Right lung (tissue), 5 donors: Measurements from ENCODE around the gene TMEM106C. TPM values are rescaled to one million over a fixed set of nuclear protein-coding genes. Genes with fewer than 3 reads are reported as not detected.

ENCODE experiments used
- DNase-seq, 2 donors: peaks; one replicate each; pipeline ENCODE4 v3.0.0-alpha.2; 2013
- polyA plus RNA-seq, 5 donors: library from polyadenylated mRNA; unstranded; fragments of 120-200 nt; gene quantifications; one replicate each; pipeline versions ENCODE4 v1.2.1 to v1.2.3, GENCODE V29; 2013; ENCODE audit warnings: inconsistent platforms in 1 of 5, low replicate concordance in 1 of 5; ENCODE audit not compliant: insufficient read length in 5 of 5, insufficient read depth in 1 of 5

TMEM106C gene
- polyA plus RNA-seq, 5 donors, result 74.9 to 110 (median 109) TPM

DNA sequence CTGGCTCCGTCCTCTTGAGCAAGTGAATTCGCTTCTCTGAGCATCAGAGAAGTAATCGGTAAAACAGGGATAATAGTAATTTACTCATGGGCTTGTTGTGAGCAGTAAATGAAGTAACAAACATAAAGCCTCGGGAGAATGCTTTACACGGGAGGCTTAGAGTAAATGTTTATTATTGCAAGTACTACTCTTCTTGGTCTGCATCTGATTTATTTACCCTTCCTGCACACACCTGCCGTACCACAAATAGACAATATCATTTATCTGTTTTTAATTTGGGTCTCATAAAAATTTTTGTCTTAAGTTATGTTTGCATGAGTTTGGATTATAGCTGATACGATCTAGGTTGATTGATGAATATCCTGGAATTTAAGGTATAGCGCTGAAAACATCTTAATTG lies 48.7 kb downstream of the TMEM106C start:
- DNase-seq, result no peak

DNA sequence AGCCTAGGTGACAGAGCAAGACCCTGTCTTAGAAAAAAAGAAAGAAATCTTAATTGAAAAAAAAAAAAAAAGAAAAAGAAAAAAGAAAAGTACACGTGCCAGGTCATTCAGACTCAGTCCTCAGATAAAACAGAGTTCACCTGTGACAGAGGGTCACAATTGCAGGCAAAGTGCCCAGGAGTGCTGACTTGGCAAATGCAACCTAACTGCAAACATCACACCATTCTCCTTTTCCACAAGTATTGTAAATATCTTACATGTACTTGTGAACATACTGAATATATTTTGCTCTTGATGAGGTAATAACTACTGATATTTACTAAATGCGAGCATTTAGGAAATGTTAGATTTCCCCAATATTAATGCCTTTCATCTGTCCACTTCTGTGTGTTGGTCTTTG lies 49.9 kb downstream of the TMEM106C start:
- no peak for DNase-seq

DNA sequence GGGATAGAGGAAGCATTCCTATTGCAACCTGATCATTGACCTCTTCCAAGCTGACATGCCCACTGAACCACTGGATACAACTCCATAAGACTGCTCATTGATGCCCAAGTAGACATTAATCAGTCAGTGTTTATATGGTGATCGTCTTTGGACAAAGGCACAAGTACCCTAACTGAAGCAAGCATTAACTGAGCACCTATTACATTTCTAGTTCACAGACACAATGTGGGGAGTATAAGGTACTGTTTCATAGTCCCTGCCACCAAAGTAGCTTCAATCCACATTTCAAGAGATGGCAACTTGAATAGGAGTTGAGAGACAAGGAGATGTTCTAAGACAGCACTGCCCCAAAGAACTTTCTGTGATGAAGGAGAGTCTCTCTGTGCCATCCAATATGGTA lies 51.7 kb downstream of the TMEM106C start:
- DNase-seq, result no peak

DNA sequence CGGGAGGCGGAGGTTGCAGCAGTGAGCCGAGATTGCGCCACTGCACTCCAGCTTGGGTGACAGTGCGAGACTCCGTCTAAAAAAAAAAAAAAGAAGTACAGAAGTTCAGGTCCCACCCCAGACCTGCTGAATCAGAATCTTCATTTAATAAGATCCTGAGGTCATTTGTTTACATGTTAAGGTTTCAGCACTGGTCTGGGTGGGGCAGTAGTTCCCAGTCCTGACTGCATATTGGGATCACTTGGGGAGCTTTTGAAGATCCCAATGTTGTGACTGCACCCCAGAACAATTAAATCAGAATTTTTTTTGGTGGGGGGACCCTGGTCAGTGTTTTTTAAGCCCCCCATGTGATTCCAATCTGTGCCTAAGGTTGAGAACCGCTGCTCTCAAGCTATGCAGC lies 52.6 kb downstream of the TMEM106C start:
- DNase-seq, result no peak

DNA sequence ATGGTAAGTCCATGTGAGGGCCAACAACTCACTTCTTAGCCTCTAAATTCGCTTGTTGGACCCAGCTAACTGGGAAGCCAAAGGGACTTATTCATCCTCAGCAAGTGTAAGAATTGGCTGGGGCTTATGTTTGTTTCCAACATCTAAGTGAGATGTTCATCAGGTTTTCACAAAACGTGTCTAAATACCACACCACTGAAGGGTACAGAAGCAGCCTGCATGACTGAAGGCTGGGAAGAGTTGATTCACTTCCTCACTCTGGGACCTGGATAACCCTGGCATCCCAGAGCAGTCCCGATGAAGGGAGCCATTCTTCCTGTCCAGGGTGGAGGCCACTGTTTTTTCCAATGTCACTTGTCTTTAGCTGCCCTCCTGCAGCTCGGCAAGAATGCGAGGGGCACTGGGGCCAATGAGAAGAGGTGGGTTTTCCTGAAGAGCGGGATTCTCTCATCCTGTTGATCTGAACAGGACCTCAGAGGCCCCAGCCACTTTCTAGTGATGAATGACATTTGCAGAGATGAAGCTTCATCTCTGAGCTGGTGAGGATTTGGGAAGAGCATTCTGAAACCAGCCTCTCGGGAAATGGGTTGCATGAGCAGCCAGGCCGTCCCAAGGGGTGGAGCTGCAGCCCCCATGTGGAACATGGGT lies 53.1 kb downstream of the TMEM106C start:
- no peak for DNase-seq

DNA sequence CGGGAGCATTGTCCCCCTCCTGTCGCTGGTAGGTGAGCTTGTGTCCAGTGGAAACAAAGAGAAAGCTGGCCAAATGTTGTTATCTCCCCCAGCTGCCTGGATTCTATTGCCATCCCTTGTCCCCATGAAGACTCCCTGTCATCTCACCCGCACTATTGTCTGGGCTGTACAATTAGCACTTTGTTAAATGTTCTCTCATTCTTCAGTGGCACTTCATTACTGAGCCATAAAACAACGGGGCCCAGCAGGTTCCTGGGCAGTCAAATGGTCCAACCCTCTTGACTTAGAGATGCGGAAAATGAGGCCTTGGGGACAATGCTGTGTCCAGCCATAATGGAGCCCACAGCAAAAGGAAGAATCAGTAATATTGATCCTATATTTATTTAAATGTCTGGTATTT lies 54.1 kb downstream of the TMEM106C start:
- no peak for DNase-seq

DNA sequence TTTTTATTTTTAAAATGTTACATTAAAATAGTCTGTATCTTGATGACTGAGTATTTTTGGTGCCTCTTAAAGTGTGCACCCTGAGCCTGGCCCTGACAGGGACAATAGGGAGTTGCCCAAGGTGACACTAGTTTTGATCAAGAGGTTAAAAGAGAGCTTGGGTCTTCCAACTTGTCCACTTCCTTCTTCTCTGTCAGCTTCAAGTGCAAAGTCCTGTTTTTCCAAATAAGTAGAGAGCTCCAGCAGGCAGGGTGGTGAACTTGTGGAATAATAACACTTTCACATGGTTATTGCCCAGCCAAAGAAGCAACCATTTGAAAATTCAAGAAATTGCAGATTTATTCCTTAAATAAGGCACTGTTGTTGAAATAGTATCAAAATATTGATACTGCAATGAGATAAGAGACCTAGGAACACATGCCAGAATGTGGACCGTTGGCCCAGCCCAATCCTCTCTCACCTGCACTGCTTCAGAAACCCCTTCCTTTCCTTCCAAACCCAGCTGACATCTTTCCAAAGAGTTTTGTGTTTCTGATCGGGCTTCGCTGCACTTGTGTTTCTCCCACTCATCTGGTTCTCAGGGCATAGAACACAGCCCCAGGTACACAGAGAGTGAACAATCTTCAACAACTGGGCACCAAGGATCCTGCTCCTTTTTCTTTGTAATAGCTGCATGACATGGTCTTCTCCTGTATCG lies 54.7 kb downstream of the TMEM106C start:
- DNase-seq, result no peak

Other genes with a start within 250 kb of the TMEM106C start
- under 1 TPM; 0.24 to 0.33 (median 0.29) TPM for gene ENDOU, start 238.1 kb upstream of the TMEM106C start, polyA plus RNA-seq
- gene RAPGEF3, start 204.7 kb upstream of the TMEM106C start, polyA plus RNA-seq, result 10 to 100 TPM; 11.2 to 20.3 (median 16.1) TPM
- 10 to 100 TPM; 14.7 to 19.4 (median 16.4) TPM for gene SLC48A1, start 190.4 kb upstream of the TMEM106C start, polyA plus RNA-seq
- gene HDAC7, start 143.7 kb upstream of the TMEM106C start, polyA plus RNA-seq, result 10 to 100 TPM; 66.6 to 97.5 (median 85.7) TPM
- gene VDR, start 58.6 kb upstream of the TMEM106C start, polyA plus RNA-seq, result 1 to 10 TPM; 1.2 to 1.9 (median 1.6) TPM
- 10 to 100 TPM; 60.4 to 78.4 (median 67.3) TPM for gene COL2A1, start 40.9 kb downstream of the TMEM106C start, polyA plus RNA-seq
- 10 to 100 TPM; 19.1 to 28.8 (median 26.5) TPM for gene SENP1, start 142.5 kb downstream of the TMEM106C start, polyA plus RNA-seq
- 10 to 100 TPM; 68.4 to 95.8 (median 81.3) TPM for gene PFKM, start 155.8 kb downstream of the TMEM106C start, polyA plus RNA-seq
- gene ASB8, start 193.9 kb downstream of the TMEM106C start, polyA plus RNA-seq, result 10 to 100 TPM; 31.6 to 43.2 (median 37.5) TPM
- under 1 TPM in 4 of 5 donors, not detected in 1; 0.06 to 0.33 (median 0.24) TPM for gene CCDC184, start 220.0 kb downstream of the TMEM106C start, polyA plus RNA-seq
- gene OR10AD1, start 239.7 kb downstream of the TMEM106C start, polyA plus RNA-seq, result 1 to 10 TPM in 2 of 5 donors, under 1 TPM in 3; 0.42 to 1.3 (median 0.86) TPM